ENCODE measurements around the gene CDH4. TPM values are rescaled to one million over a fixed set of nuclear protein-coding genes. Genes with fewer than 3 reads are reported as not detected.
"Not testable (repeated sequence)": the region's sequence is repeated elsewhere in the genome, so short reads cannot be mapped to it uniquely, and the experiment has no call there.

The CDH4 gene
- total RNA-seq, 2 experiments from 2014 or later: 0.06 to 0.08 TPM

DNA sequence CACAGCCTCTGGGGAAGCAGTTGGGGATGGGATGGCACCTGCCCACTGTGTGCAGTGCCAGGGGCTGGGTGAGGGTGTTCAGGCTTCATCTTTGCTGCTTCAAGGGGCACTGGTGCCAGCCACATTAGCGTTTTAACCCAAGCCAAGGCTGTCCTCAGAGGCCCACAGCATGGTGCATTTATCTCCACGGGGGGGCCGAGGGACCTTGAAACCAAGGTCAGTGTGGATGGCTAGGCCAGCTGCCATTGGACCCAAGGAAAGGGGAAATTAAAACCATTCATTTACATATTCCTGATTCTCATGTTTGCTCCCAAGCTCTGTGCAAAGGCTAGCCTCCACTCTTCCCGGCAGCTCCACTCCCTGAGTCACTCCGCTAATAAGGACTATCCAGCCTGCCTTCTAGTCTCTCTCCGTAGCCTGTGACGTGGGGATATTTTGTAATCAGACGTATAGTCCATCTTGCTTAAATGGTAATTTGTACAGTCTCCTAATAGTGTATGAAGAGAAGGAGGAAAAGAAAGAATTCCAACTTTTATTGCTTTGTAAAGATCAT, 197.1 kb downstream of the CDH4 start:
- DNase-seq: no peak
- H3K27me3 Mint-ChIP-seq: peaks cover 7% of the 10 kb centered on the region
- no peaks in the 10 kb centered on the region for H3K36me3 Mint-ChIP-seq
- H3K4me3 Mint-ChIP-seq: no peak overlapping the region
- no peak overlapping the region for H3K27ac Mint-ChIP-seq
- H3K4me1 Mint-ChIP-seq: no peaks in the 10 kb centered on the region
- H3K9me3 Mint-ChIP-seq: peaks cover 1% of the 10 kb centered on the region

- no peak overlapping the region for H3K4me3 Mint-ChIP-seq
- no peaks in the 10 kb centered on the region for H3K36me3 Mint-ChIP-seq
- no peak for DNase-seq
- H3K27ac Mint-ChIP-seq: no peak overlapping the region
- H3K27me3 Mint-ChIP-seq: peaks cover 7% of the 10 kb centered on the region
- no peaks in the 10 kb centered on the region for H3K4me1 Mint-ChIP-seq
- H3K9me3 Mint-ChIP-seq: peaks cover 1% of the 10 kb centered on the region
These were observed 197.9 kb downstream of the CDH4 start for GRCh38 chr20:61449916-61450315.

GRCh38 chr20:61450549-61450948, 198.5 kb downstream of the CDH4 start:
- no peak for DNase-seq
- no peaks in the 10 kb centered on the region for H3K36me3 Mint-ChIP-seq
- H3K9me3 Mint-ChIP-seq: peaks cover 1% of the 10 kb centered on the region
- H3K27ac Mint-ChIP-seq: no peak overlapping the region
- no peak overlapping the region for H3K4me3 Mint-ChIP-seq
- H3K4me1 Mint-ChIP-seq: no peaks in the 10 kb centered on the region
- peaks cover 7% of the 10 kb centered on the region for H3K27me3 Mint-ChIP-seq

GRCh38 chr20:61451009-61451408, 198.9 kb downstream of the CDH4 start:
- no peak for DNase-seq
- H3K4me3 Mint-ChIP-seq: no peak overlapping the region
- no peaks in the 10 kb centered on the region for H3K4me1 Mint-ChIP-seq
- peaks cover 7% of the 10 kb centered on the region for H3K27me3 Mint-ChIP-seq
- peaks cover 1% of the 10 kb centered on the region for H3K9me3 Mint-ChIP-seq
- no peaks in the 10 kb centered on the region for H3K36me3 Mint-ChIP-seq
- no peak overlapping the region for H3K27ac Mint-ChIP-seq

DNA sequence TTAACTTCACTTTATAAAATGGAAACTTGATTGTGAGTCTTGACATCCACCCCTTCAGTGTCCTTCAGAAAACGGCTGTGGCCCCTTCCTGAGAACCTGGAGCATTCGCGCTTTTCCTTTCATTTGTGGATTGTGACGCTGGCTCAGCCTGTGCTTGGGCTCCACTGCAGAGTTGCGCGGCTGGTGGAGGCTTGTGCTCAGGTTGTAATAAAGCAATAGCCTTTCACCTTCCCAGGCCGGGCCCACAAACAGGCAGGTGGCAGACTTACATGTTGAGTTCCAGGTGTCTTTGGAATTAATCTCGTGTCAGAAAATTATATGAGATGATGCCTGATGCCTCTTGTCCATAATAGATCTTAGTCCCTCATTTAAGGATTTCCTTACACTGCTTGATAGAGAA, 199.9 kb downstream of the CDH4 start:
- Mint-ChIP-seq H3K27me3 (peaks cover 7% of the 10 kb centered on the region), H3K4me3 (no peak overlapping the region), H3K36me3 (no peaks in the 10 kb centered on the region), H3K9me3 (peaks cover 1% of the 10 kb centered on the region), H3K4me1 (no peaks in the 10 kb centered on the region), H3K27ac (no peak overlapping the region)
- no peak for DNase-seq

GRCh38 chr20:61453219-61453618, 201.2 kb downstream of the CDH4 start:
- Mint-ChIP-seq H3K27me3 (peaks cover 7% of the 10 kb centered on the region), H3K36me3 (no peaks in the 10 kb centered on the region), H3K4me3 (no peak overlapping the region), H3K4me1 (no peaks in the 10 kb centered on the region), H3K27ac (no peak overlapping the region), H3K9me3 (peaks cover 1% of the 10 kb centered on the region)
- no peak for DNase-seq

DNA sequence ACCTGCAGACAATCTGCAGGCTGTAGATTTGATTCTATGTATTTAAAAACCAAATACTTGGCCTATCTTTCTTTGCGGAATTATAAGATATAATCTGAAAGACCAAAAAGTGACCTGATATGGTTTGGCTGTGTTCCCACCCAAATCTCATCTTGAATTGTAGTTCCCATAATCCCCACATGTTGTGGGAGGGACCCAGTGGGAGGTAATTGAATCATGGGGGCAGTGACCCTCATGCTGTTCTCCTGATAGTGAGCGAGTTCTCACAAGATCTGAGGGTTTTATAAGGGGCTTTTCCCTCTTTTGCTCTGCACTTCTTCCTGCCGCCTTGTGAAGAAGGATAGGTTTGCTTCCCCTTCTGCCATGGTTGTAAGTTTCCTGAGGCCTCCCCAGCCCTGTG, 201.6 kb downstream of the CDH4 start:
- H3K4me3 Mint-ChIP-seq, DNase-seq, H3K27me3 Mint-ChIP-seq, H3K36me3 Mint-ChIP-seq, H3K4me1 Mint-ChIP-seq, H3K27ac Mint-ChIP-seq, H3K9me3 Mint-ChIP-seq: not testable (repeated sequence)

DNA sequence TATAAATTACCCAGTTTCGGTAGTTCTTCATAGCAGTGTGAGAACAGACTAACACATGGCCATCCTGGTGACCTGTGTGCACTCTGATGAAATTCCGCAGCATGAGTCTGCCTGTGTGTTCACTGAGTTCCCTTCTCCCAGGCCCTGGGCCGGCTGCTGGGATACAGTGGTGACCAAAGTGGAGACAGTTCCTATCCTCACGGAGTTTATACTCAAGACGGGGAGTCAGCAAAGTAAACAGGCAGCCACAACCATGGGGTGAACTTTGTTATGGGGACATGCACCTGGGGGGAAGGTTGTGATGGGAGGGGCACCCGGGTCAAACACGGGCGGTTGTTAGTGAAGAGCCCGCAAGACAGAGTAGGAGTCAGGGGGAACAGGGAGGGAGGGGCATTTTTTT, 202.0 kb downstream of the CDH4 start:
- H3K4me1 Mint-ChIP-seq: no peaks in the 10 kb centered on the region

GRCh38 chr20:61455508-61456215, 203.6 kb downstream of the CDH4 start:
- Mint-ChIP-seq H3K36me3 (no peaks in the 10 kb centered on the region), H3K9me3 (no peaks in the 10 kb centered on the region), H3K4me3 (no peak overlapping the region), H3K4me1 (no peaks in the 10 kb centered on the region), H3K27ac (no peak overlapping the region), H3K27me3 (no peaks in the 10 kb centered on the region)
- DNase-seq: no peak

More for the DNA sequence above, 202.0 kb downstream of the CDH4 start:
- Mint-ChIP-seq H3K4me3 (no peak overlapping the region), H3K27ac (no peak overlapping the region), H3K36me3 (no peaks in the 10 kb centered on the region), H3K9me3 (peaks cover 1% of the 10 kb centered on the region), H3K27me3 (peaks cover 4% of the 10 kb centered on the region)
- DNase-seq: no peak

DNA sequence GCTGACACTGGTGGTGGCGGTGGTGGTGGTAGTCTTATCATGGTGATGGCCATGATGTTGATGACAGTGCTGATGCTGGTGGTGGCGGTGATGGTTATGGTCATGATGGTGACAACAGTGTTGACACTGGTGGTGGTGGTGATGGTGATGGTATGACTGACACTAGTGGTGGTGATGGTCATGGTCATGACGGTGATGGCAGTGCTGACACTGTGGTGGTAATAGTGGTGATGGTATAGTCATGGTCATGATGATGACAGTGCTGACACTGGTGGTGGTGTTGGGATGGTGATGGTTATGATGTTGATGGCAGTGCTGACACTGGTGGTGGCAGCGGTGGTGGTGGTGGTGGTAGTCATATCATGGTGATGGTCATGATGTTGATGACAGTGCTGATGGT, 205.7 kb downstream of the CDH4 start:
- no peaks in the 10 kb centered on the region for H3K27me3 Mint-ChIP-seq
- H3K4me3 Mint-ChIP-seq: no peak overlapping the region
- H3K27ac Mint-ChIP-seq: no peak overlapping the region
- no peaks in the 10 kb centered on the region for H3K9me3 Mint-ChIP-seq
- no peaks in the 10 kb centered on the region for H3K36me3 Mint-ChIP-seq
- no peak for DNase-seq
- no peaks in the 10 kb centered on the region for H3K4me1 Mint-ChIP-seq

DNA sequence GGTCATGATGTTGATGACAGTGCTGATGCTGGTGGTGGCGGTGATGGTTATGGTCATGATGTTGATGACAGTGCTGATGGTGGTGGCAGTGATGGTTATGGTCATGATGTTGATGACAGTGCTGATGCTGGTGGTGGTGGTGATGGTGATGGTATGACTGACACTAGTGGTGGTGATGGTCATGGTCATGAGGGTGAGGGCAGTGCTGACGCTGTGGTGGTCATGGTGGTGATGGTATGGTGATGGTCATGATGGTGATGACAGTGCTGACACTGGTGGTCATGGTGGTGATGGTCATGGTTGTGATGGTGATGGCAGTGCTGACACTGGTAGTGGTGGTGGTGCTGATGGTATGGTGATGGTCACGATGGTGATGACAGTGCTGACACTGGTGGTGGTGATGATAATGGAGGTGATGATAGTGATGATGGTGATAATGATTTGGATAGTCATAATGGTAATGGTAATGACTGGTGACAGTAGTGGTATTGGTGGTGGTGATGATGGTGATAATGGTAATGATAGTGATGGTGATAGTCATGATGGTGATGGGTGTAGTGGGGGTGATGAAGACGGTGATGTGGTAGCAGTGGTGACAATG, 206.2 kb downstream of the CDH4 start:
- DNase-seq: no peak
- no peaks in the 10 kb centered on the region for H3K36me3 Mint-ChIP-seq
- no peaks in the 10 kb centered on the region for H3K4me1 Mint-ChIP-seq
- no peak overlapping the region for H3K27ac Mint-ChIP-seq
- H3K4me3 Mint-ChIP-seq: no peak overlapping the region
- no peaks in the 10 kb centered on the region for H3K27me3 Mint-ChIP-seq
- no peaks in the 10 kb centered on the region for H3K9me3 Mint-ChIP-seq

- Mint-ChIP-seq H3K9me3 (no peaks in the 10 kb centered on the region), H3K27me3 (peaks cover 3% of the 10 kb centered on the region), H3K4me3 (no peak overlapping the region), H3K27ac (no peak overlapping the region), H3K4me1 (no peaks in the 10 kb centered on the region), H3K36me3 (no peaks in the 10 kb centered on the region)
- no peak for DNase-seq
These were observed 207.2 kb downstream of the CDH4 start for GRCh38 chr20:61459266-61459665.

GRCh38 chr20:61459705-61460104, 207.6 kb downstream of the CDH4 start:
- no peak for DNase-seq
- Mint-ChIP-seq H3K4me3 (no peak overlapping the region), H3K9me3 (no peaks in the 10 kb centered on the region), H3K27ac (no peak overlapping the region), H3K4me1 (no peaks in the 10 kb centered on the region), H3K27me3 (peaks cover 3% of the 10 kb centered on the region), H3K36me3 (no peaks in the 10 kb centered on the region)

DNA sequence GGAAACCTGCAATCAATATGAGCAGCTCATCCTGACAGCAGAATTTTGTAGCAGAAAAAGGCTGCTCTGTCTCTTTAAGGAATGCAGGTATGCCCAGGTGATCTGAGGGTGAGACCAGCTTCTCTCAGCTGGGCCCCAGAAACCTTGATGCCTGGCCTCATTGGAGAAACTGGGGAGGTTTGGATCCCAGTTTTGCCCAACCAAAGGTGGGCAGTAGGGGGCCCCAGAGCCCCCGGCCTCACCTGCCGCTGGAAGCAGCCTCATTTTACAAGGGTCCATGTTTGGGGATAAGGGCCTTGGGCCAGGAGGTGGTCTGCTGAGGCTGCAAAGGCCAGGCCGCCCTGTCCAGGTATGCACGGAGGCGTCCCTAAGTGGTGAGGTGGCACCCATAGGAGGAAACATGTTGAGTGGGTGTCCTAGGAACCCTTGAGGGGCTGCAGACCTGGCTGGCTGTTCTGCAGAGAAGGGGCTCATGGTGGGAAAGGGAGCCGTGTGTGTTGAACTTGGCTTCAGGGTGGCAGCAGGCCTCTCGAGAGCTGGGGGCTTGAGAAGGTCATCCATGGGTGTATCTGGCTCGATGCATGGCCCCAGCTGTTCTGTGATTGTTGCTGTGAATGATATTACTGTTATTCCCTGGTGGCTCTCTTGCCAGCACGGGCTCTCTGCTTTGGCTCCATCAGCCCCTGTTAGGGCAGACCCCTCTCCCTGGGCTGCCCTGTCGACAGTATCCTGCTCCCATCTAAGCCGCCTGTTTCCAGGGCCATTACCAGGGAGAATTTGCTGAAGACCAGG, 208.4 kb downstream of the CDH4 start:
- H3K36me3 Mint-ChIP-seq: no peaks in the 10 kb centered on the region
- no peak overlapping the region for H3K4me3 Mint-ChIP-seq
- H3K4me1 Mint-ChIP-seq: no peaks in the 10 kb centered on the region
- no peak for DNase-seq
- H3K27me3 Mint-ChIP-seq: peaks cover 3% of the 10 kb centered on the region
- no peaks in the 10 kb centered on the region for H3K9me3 Mint-ChIP-seq
- H3K27ac Mint-ChIP-seq: no peak overlapping the region

DNA sequence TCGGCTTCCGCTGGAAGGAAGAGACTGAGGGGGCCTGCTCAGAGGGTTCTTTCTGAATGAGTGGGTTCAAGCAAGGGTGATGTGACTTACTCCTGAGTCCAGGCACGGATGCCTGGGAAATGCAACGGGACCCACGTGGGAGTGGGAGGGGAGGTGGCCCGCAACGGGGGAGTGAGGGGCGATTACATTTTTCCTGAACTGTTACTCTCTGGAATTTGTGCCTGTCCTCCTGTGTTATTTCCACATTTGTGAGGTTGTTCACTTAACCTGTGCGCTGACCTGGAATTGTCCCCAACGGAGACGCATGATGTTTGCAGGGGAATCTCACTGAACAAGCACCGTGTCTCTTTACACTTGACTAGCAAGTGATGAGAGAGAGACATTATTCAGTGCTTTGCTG, 209.4 kb downstream of the CDH4 start:
- no peak overlapping the region for H3K4me3 Mint-ChIP-seq
- no peaks in the 10 kb centered on the region for H3K36me3 Mint-ChIP-seq
- no peaks in the 10 kb centered on the region for H3K9me3 Mint-ChIP-seq
- no peaks in the 10 kb centered on the region for H3K4me1 Mint-ChIP-seq
- DNase-seq: no peak
- H3K27me3 Mint-ChIP-seq: peaks cover 3% of the 10 kb centered on the region
- no peak overlapping the region for H3K27ac Mint-ChIP-seq

Data from activated naive CD8-positive, alpha-beta T cell treated with anti-CD3 and anti-CD28 coated beads for 36 hours (primary cell).